Activated B cell treated with CpG ODN at 0.5 μM for 24 hours (primary cell): ENCODE measurements around the gene ZFHX3. TPM values are rescaled to one million over a fixed set of nuclear protein-coding genes. Genes with fewer than 3 reads are reported as not detected.

Source experiments
- ATAC-seq: fragments of 200-7000 bp; cut with Tn5 transposase; one replicate; pipeline ENCODE4 v1.10.0; 2021; ENCODE audit warnings: low read depth, mild to moderate bottlenecking, moderate library complexity
- CTCF ChIA-PET: fragments of 350-600 bp; sonication (Branson Sonifier 250); formaldehyde crosslinking; loops from one replicate; lab custom pipeline; 2021; ENCODE audit warnings: antibody characterized with exemption; lab: Charles Lee
- POLR2A ChIA-PET: fragments of 350-600 bp; sonication (Branson Sonifier 250); formaldehyde crosslinking; loops from one replicate; lab custom pipeline; 2021; ENCODE audit warnings: antibody characterized with exemption; lab: Charles Lee
- DNase-seq: peaks from one replicate; pipeline ENCODE4 v3.0.0; 2022
- H3K27ac Mint-ChIP-seq: one replicate; pipeline ENCODE4 v1.8.0; 2020; ENCODE audit warnings: mixed read lengths
- H3K27me3 Mint-ChIP-seq: one replicate; pipeline ENCODE4 v1.8.0; 2021; ENCODE audit warnings: mixed read lengths
- H3K36me3 Mint-ChIP-seq: one replicate; pipeline ENCODE4 v1.8.0; 2021; ENCODE audit warnings: low read depth, mixed read lengths
- H3K4me1 Mint-ChIP-seq: one replicate; pipeline ENCODE4 v1.8.0; 2021; ENCODE audit warnings: mixed read lengths
- H3K4me3 Mint-ChIP-seq: one replicate; pipeline ENCODE4 v1.8.0; 2020; ENCODE audit warnings: mild to moderate bottlenecking, mixed read lengths
- H3K9me3 Mint-ChIP-seq: one replicate; pipeline ENCODE4 v1.8.0; 2020; ENCODE audit warnings: mixed read lengths
- CTCF ChIP-seq: fragments of 200-600 bp; IDR thresholded peaks from one replicate; pipeline ENCODE4 v1.8.0; 2022; ENCODE audit warnings: antibody characterized with exemption, mild to moderate bottlenecking
- intact Hi-C: fragments of 100-400 bp; cut with micrococcal nuclease; formaldehyde crosslinking; loops from one replicate; pipeline ENCODE4 v1.15.1; 2024
- total RNA-seq: library from RNA; stranded (reverse); gene quantifications from 2 replicates; pipeline ENCODE4 v1.2.3, GENCODE V29; 2022

The ZFHX3 gene
- total RNA-seq, 1 donor from 2014 or later = 9.2 TPM

DNA sequence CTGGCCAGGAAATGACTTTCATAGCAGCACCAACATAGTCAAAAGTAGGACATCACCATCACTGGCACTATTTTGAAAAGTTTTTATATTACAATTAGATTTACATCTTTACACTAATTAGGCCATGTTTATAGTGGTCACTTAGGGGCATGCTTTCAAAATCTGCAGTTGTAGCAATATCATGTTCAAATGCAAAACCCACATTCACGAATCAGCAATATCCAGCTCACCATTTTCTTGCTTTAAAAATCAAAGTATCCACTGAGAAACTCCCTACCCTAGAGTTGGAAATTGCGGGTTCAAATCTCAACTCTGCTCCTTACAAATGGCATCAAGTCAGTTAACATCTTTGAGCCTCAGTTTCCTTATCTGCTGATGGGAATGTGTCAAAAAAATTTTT lies 237.4 kb downstream of the ZFHX3 start:
- TF ChIP-seq CTCF = no peak
- no peaks in the 10 kb centered on the region for H3K27me3 Mint-ChIP-seq
- ChIA-PET CTCF (no interaction called here), POLR2A (no interaction called here)
- ATAC-seq (no peak), DNase-seq (no peak)
- intact Hi-C loops = no loop called here
- H3K4me3 Mint-ChIP-seq = no peak overlapping the region
- H3K9me3 Mint-ChIP-seq = no peaks in the 10 kb centered on the region
- H3K36me3 Mint-ChIP-seq = no peaks in the 10 kb centered on the region
- H3K4me1 Mint-ChIP-seq = peaks cover 1% of the 10 kb centered on the region
- no peak overlapping the region for H3K27ac Mint-ChIP-seq

DNA sequence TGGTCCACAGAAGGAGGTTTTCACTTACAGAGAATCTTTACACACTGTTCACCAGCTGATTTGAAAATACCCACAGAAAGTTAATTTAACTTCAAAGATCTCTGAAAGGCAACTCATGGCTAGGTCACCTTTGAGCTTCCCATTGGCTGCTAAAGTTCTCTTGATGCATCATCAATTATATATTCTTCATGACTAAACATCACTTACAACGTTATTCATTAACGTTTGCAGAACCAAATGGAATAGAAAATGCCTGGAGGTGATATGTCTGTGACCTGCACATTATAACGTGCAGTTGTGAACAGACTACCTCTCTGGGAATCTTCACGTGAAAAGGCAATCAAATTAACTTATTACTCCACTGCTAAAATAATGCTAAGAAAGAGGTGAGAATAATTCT lies 238.5 kb downstream of the ZFHX3 start:
- ATAC-seq (no peak), DNase-seq (no peak)
- H3K4me3 Mint-ChIP-seq = no peak overlapping the region
- H3K4me1 Mint-ChIP-seq = peaks cover 1% of the 10 kb centered on the region
- TF ChIP-seq CTCF = no peak
- intact Hi-C loops = no loop called here
- H3K27ac Mint-ChIP-seq = no peak overlapping the region
- CTCF ChIA-PET = interaction anchor here (0.6 kb wide), 1 partner anchor 303 kb away, joined by 3 read pairs; no protein-coding TSS in a partner anchor
- H3K27me3 Mint-ChIP-seq = no peaks in the 10 kb centered on the region
- no peaks in the 10 kb centered on the region for H3K36me3 Mint-ChIP-seq
- H3K9me3 Mint-ChIP-seq = no peaks in the 10 kb centered on the region
- POLR2A ChIA-PET = no interaction called here

DNA sequence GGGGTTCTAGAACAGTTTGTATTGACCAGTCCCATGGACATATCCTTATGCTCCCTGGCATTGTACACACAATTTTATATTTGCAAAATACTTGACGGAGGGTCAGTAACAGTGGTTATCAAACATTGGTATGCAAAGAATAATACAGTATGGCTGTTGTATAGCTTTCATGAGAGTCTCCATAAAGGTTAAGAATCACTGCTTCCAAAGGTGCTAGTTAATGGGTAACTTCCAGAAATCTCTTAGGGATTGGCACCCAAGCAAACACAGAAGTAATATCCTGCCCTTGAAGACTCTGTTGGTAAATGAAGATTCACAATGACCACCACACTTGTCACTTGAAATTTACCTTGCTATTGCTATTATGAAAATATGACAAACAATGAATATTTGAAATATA lies 239.2 kb downstream of the ZFHX3 start:
- no peak overlapping the region for H3K27ac Mint-ChIP-seq
- no peak for TF ChIP-seq CTCF
- H3K4me1 Mint-ChIP-seq = peaks cover 1% of the 10 kb centered on the region
- ATAC-seq (no peak), DNase-seq (no peak)
- H3K36me3 Mint-ChIP-seq = no peaks in the 10 kb centered on the region
- no peak overlapping the region for H3K4me3 Mint-ChIP-seq
- CTCF ChIA-PET = interaction anchor here (0.6 kb wide), 1 partner anchor 302 kb away, joined by 3 read pairs; no protein-coding TSS in a partner anchor
- no peaks in the 10 kb centered on the region for H3K9me3 Mint-ChIP-seq
- no peaks in the 10 kb centered on the region for H3K27me3 Mint-ChIP-seq
- POLR2A ChIA-PET = interaction anchor here (0.6 kb wide), 1 partner anchor 24 kb away, joined by 8 read pairs; no protein-coding TSS in a partner anchor
- intact Hi-C loops = no loop called here

- intact Hi-C loops = no loop called here
Measured at GRCh38 chr16:72807245-72807644, 240.7 kb downstream of the ZFHX3 start.

DNA sequence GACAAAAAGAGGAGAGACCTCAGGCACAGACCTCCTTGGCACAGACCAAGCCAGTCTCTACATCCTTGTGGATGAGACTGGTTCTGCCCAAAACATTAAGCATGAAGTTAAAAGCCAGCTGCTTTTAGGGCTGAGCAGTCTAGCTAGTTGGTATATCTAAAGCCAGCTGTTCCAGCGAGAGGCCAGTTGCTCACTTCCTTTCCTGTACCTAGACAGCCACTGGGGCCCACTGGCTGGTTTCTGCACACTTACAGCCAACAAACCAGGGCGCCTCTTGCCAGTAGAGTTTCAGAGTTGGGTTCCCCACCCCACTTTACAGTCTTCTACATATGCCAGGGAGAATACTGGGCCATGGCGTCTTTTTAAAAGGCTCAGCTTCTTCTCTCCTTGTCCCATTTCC lies 242.4 kb downstream of the ZFHX3 start:
- TF ChIP-seq CTCF = no peak
- Mint-ChIP-seq H3K27me3 (no peaks in the 10 kb centered on the region), H3K4me3 (no peak overlapping the region), H3K4me1 (no peaks in the 10 kb centered on the region), H3K9me3 (no peaks in the 10 kb centered on the region), H3K36me3 (no peaks in the 10 kb centered on the region), H3K27ac (no peak overlapping the region)
- ChIA-PET POLR2A (no interaction called here), CTCF (no interaction called here)
- DNase-seq = no peak
- no peak for ATAC-seq
- intact Hi-C loops = no loop called here

More at GRCh38 chr16:72807245-72807644, 240.7 kb downstream of the ZFHX3 start:
- POLR2A ChIA-PET = no interaction called here
- Mint-ChIP-seq H3K4me1 (no peaks in the 10 kb centered on the region), H3K36me3 (no peaks in the 10 kb centered on the region), H3K9me3 (no peaks in the 10 kb centered on the region), H3K27ac (no peak overlapping the region), H3K27me3 (no peaks in the 10 kb centered on the region), H3K4me3 (no peak overlapping the region)
- TF ChIP-seq CTCF = no peak
- CTCF ChIA-PET = interaction anchor here (0.9 kb wide), 1 partner anchor 404 kb away, joined by 3 read pairs; no protein-coding TSS in a partner anchor
- DNase-seq (no peak), ATAC-seq (no peak)
